ENCODE measurements around the gene NOTO. TPM values are rescaled to one million over a fixed set of nuclear protein-coding genes. Genes with fewer than 3 reads are reported as not detected.

Gene NOTO
- total and polyA plus RNA-seq, 7 donors, result not detected

GRCh38 chr2:73172963-73173362, 29.4 kb upstream of the NOTO start:
- Histone ChIP-seq H3K27me3 (peaks cover 6 to 46% (median 7%) of the 10 kb centered on the region in 3 donors), H3K9me3 (no peaks in the 10 kb centered on the region), H3K4me1 (peaks cover 0 to 29% (median 26%) of the 10 kb centered on the region in 4 donors), H3K4me3 (no peak overlapping the region), H3K27ac (no peak overlapping the region), H3K36me3 (no peaks in the 10 kb centered on the region)
- WGBS, 2 donors, result 84 to 85% methylated on average over 6 of the region's 6 CpGs
- intact Hi-C loops (cut with DNase I), result no loop called here
- DNase-seq, result no peak
- no peak for TF ChIP-seq EP300 (IDR thresholded peaks at IDR 0.05)
- TF ChIP-seq POLR2AphosphoS5 (IDR thresholded peaks at IDR 0.05), result no peak
- no peak for TF ChIP-seq POLR2A (IDR thresholded peaks at IDR 0.05)
- TF ChIP-seq CTCF (IDR thresholded peaks at IDR 0.05), result no peak

DNA sequence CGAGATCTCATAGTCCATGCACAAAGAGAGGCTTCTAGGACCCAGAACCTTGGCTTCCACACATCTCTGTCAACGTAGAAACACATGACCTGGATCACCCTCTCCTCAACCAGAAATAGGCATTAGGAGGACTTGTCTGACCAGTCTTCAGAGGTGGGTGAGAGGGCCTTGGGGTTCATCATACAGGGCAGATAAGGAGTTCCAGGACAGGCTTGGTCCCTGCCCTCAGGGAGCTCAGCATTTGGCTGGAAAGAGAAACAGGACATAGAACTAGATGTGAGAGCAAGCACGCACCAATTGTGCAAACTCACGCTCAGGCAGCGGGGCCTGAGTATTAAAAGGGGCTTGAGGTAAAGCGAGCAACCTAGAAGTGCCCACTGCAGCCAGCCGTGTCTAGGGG, 28.6 kb upstream of the NOTO start:
- intact Hi-C loops (cut with DNase I), result no loop called here
- no peak for DNase-seq
- Histone ChIP-seq H3K27ac (no peak overlapping the region), H3K9me3 (no peaks in the 10 kb centered on the region), H3K27me3 (peaks cover 6 to 54% (median 7%) of the 10 kb centered on the region in 3 donors), H3K4me1 (peaks cover 0 to 29% (median 27%) of the 10 kb centered on the region in 4 donors), H3K36me3 (no peaks in the 10 kb centered on the region), H3K4me3 (no peak overlapping the region)
- whole genome bisulfite sequencing, 2 donors, result 92 to 94% methylated on average over 7 of the region's 7 CpGs
- TF ChIP-seq POLR2A (IDR thresholded peaks at IDR 0.05) (no peak), EP300 (IDR thresholded peaks at IDR 0.05) (no peak), POLR2AphosphoS5 (IDR thresholded peaks at IDR 0.05) (no peak), CTCF (IDR thresholded peaks at IDR 0.05) (no peak)

DNA sequence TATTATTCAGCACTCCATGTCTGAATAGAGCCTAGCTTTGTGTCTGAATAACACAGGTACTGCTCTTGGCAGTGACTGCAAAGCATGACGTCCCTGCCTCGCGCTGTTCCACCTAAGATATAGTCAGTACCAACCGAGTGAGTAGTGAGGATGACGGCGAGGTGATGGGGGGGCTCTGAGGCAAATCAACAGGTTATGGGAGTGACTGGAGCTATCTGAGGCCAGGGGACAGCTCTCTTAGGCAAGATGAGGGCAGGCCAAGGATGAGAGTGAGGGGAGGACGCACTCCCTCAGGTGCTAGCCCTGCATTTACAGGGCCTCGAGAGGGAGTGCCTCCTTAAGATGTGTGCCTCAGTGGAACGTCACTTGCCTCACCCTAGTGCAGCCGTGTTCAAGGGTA, 28.1 kb upstream of the NOTO start:
- TF ChIP-seq EP300 (IDR thresholded peaks at IDR 0.05), result no peak
- no peak for TF ChIP-seq POLR2AphosphoS5 (IDR thresholded peaks at IDR 0.05)
- TF ChIP-seq CTCF (IDR thresholded peaks at IDR 0.05), result no peak
- no peak for TF ChIP-seq POLR2A (IDR thresholded peaks at IDR 0.05)
- WGBS, 2 donors, result 93 to 95% methylated on average over 10 of the region's 10 CpGs
- H3K9me3 ChIP-seq, result no peaks in the 10 kb centered on the region
- DNase-seq, result no peak
- H3K36me3 ChIP-seq, result no peaks in the 10 kb centered on the region
- H3K27me3 ChIP-seq, result peaks cover 6 to 57% (median 7%) of the 10 kb centered on the region in 3 donors
- no peak overlapping the region for H3K27ac ChIP-seq
- intact Hi-C loops (cut with DNase I), result no loop called here
- H3K4me1 ChIP-seq, result peaks cover 0 to 29% (median 27%) of the 10 kb centered on the region in 4 donors
- H3K4me3 ChIP-seq, result no peak overlapping the region

DNA sequence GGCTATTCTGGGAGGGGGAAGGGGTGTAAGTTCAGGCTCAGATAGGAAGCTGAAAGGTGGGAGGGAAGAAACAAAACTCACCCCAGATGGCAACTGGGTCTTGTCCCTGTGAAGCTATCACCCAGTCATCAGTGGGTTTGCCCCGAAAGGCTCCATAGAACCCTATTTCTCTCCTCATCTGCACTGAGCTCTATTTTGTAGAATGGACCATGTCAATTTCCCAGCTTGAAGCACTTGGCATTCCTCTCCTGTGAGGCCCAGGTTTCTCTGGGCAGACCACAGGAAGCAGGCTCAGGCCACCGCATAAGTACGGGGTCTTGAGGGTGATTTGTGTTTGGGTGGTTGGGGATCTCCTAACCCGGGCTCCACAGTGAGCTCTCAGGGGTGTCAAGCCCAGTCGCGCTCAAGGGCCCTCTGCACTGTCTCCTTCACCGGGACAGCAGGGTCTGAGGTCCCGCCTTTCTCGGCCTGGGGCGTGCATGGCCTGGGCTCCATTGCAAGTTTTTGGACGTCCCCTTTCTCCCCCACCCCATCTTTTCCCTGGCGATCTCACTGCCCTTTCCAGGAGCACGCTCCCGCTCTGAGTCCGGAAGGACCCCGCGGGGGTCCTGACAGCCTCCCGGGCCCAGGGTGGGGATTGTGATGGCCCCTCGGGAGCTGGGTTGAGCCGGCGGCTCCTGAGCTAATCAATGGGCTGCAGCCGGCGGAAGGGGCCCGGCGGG, 27.3 kb upstream of the NOTO start:
- TF ChIP-seq POLR2A (IDR thresholded peaks at IDR 0.05) (no peak), POLR2AphosphoS5 (IDR thresholded peaks at IDR 0.05) (no peak), CTCF (IDR thresholded peaks at IDR 0.05) (no peak), EP300 (IDR thresholded peaks at IDR 0.05) (no peak)
- Histone ChIP-seq H3K9me3 (no peaks in the 10 kb centered on the region), H3K4me3 (peak overlapping the region; percentile 17 to 60 (median 51)), H3K4me1 (peaks cover 0 to 29% (median 27%) of the 10 kb centered on the region in 4 donors), H3K27ac (peak overlapping the region in 2 of 4 donors; percentile 66 to 70), H3K36me3 (no peaks in the 10 kb centered on the region), H3K27me3 (peaks cover 6 to 66% (median 7%) of the 10 kb centered on the region in 3 donors)
- DNase-seq, result no peak
- 34% methylated on average over 25 of the region's 25 CpGs for WGBS, 2 donors
- intact Hi-C loops (cut with DNase I), result loop anchor here (5.0 kb wide), 4 partner anchors 88 to 403 kb away; partner anchors contain the start of gene SPR

Data from sigmoid colon (tissue), 7 donors.